ENCODE results near the gene KDR.

GRCh38 chr4:55030589-55030988 is 94.8 kb downstream of the KDR start:
- TF ChIP-seq, protein P1, sequence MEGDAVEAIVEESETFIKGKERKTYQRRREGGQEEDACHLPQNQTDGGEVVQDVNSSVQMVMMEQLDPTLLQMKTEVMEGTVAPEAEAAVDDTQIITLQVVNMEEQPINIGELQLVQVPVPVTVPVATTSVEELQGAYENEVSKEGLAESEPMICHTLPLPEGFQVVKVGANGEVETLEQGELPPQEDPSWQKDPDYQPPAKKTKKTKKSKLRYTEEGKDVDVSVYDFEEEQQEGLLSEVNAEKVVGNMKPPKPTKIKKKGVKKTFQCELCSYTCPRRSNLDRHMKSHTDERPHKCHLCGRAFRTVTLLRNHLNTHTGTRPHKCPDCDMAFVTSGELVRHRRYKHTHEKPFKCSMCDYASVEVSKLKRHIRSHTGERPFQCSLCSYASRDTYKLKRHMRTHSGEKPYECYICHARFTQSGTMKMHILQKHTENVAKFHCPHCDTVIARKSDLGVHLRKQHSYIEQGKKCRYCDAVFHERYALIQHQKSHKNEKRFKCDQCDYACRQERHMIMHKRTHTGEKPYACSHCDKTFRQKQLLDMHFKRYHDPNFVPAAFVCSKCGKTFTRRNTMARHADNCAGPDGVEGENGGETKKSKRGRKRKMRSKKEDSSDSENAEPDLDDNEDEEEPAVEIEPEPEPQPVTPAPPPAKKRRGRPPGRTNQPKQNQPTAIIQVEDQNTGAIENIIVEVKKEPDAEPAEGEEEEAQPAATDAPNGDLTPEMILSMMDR (IDR thresholded peaks at IDR 0.05), result no peak
- no peak for TF ChIP-seq POLR2A (IDR thresholded peaks at IDR 0.05)
